Amniotic stem cell (primary cell): ENCODE measurements around the gene SULF2.

Source experiments
- DNase-seq: peaks from one replicate; lab custom pipeline; 2025; lab: John Stamatoyannopoulos, UW

Gene SULF2

GRCh38 chr20:47784599-47785310 is 526 bp downstream of the SULF2 start:
- DNase-seq, result no peak

GRCh38 chr20:47783828-47784598 is 1.3 kb downstream of the SULF2 start:
- DNase-seq, result no peak

GRCh38 chr20:47782920-47783552 is 2.2 kb downstream of the SULF2 start:
- no peak for DNase-seq

GRCh38 chr20:47782076-47782475 is 3.2 kb downstream of the SULF2 start:
- no peak for DNase-seq

- DNase-seq, result no peak
These were observed 3.6 kb downstream of the SULF2 start for GRCh38 chr20:47781632-47782031.

- DNase-seq, result no peak
These were observed 4.4 kb downstream of the SULF2 start for GRCh38 chr20:47780720-47781389.

- no peak for DNase-seq
These were observed 6.6 kb downstream of the SULF2 start for GRCh38 chr20:47778398-47779354.

- no peak for DNase-seq
These were observed 8.1 kb downstream of the SULF2 start for GRCh38 chr20:47777220-47777619.

GRCh38 chr20:47776639-47777038 is 8.6 kb downstream of the SULF2 start:
- DNase-seq, result no peak

- no peak for DNase-seq
These were observed 9.4 kb downstream of the SULF2 start for GRCh38 chr20:47775841-47776240.

- no peak for DNase-seq
These were observed 10.2 kb downstream of the SULF2 start for GRCh38 chr20:47775039-47775438.

- DNase-seq, result no peak
These were observed 11.0 kb downstream of the SULF2 start for GRCh38 chr20:47774131-47774777.

- no peak for DNase-seq
These were observed 11.9 kb downstream of the SULF2 start for GRCh38 chr20:47773371-47773786.

- DNase-seq, result no peak
These were observed 14.3 kb downstream of the SULF2 start for GRCh38 chr20:47770935-47771334.

- no peak for DNase-seq
These were observed 17.1 kb downstream of the SULF2 start for GRCh38 chr20:47768016-47768824.

- DNase-seq, result no peak
These were observed 19.3 kb downstream of the SULF2 start for GRCh38 chr20:47765691-47766594.

GRCh38 chr20:47765271-47765670 is 20.0 kb downstream of the SULF2 start:
- no peak for DNase-seq

GRCh38 chr20:47764154-47764733 is 21.0 kb downstream of the SULF2 start:
- DNase-seq, result no peak
